Measurements from ENCODE around the gene CHMP4A.

Gene CHMP4A

DNA sequence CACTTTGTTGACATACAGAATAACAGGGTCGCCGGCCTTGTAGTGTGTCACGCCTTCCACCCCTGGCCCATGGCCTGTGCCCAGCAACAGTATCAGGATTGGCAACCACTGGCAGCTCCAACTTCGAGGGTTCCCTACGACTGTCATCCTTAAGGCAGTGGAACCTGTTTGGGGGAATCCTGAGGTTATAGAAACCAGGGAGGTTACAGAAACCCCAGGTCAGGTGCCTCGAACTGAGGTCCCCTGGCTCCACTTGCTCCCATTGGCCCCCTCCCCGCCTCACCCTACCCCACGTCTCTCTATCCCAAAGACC is 18.5 kb downstream of the CHMP4A start:
- no peak for DNase-seq

GRCh38 chr14:24194186-24194872 is 19.0 kb downstream of the CHMP4A start:
- DNase-seq: no peak

DNA sequence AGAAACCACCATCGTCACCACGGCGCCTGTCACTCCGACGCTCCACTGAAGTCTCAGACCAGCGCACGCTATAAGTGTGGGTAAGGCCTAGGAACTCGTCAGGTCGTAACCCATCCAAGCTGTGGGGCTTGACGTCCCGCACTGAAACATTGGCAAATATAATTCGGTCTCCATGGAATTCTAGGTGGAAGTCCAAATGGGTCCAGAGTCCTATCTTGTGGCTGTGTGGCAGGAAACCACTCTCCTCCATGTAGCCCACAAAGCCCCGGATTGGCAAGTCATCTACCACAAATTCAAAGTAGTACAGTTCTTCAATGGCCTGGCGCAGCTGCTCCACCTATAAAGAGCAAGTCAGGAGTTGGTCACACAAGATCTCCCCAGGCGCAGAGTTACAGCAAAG is 20.4 kb downstream of the CHMP4A start:
- DNase-seq: no peak

GRCh38 chr14:24190416-24190815 is 22.9 kb downstream of the CHMP4A start:
- no peak for DNase-seq

GRCh38 chr14:24189460-24189859 is 23.8 kb downstream of the CHMP4A start:
- DNase-seq: no peak

DNA sequence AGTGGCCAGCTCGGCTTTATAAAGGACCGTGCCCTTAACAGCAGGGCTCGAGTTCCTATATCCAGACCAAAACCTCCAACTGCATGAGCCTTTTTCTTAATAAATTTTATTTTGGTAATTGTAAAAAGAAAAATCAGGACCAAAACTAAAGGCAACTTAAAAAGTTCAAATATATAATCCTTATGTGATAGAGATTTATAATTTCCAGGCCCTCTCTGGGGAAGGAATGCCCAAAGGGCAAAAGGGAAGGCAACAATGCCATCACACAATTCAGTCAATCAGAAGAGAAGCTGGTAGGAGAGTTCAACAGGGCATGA is 24.3 kb downstream of the CHMP4A start:
- no peak for DNase-seq

GRCh38 chr14:24188251-24189058 is 24.8 kb downstream of the CHMP4A start, which contains the start of gene IPO4:
TSS of gene IPO4 (minus strand) at chr14:24188816. CDS start at chr14:24188787, 29 bp downstream.
- peak; percentile 98 for DNase-seq

GRCh38 chr14:24187539-24187915 is 25.8 kb downstream of the CHMP4A start:
- no peak for DNase-seq

DNA sequence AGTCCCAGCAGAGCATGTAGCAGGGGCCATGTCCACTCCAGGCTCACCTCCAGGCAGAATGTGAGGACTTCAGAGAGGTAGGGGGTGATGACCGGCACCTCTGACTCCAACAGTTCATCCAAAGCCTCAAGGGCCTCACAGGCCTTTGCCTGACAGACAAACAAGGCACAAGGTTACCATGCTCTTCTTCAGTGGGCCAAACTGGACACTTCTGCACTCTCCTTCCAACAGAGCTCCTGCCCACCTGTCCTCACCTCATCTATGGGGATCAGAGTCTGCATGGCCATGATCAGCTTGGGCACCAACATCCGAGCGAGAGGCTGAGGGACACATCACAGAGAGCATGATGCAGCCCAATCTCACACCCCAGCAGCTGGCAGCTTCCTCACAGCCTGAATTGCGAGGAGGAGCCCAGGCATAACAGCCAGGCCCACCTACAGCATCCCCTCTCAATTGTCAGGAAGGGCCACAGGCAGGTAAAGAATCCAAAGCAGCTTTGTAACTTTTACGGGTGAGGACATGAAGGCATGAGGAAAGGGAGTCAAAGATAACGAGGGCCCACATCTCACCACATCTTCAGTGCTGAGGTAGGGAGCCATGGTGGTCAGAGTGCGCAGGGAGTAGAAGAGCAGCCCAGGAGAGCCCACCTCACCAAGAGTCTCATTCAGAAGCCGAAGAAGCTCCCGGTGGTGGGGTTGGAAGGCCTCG is 26.3 kb downstream of the CHMP4A start:
- no peak for DNase-seq

GRCh38 chr14:24185741-24186140 is 27.5 kb downstream of the CHMP4A start:
- DNase-seq: no peak

DNA sequence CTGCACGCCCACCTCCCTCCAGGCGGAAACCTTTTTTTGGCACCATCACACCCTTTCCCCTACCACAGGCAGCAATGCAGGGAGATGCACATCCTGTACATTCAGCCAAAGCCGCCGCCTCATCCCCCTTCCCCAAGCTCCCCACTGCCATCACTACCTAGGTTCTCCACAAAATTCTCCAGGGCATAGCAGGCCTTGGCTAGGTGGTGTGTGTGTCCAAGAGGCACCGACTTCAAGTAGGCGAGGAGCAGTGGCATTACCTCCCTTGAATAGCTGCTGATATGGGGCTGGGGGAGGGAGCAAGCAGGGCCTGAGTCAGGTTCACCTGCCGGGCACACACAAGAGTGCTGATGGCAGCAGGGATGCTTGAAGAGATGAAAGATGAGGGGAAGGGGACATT is 28.3 kb downstream of the CHMP4A start:
- no peak for DNase-seq

DNA sequence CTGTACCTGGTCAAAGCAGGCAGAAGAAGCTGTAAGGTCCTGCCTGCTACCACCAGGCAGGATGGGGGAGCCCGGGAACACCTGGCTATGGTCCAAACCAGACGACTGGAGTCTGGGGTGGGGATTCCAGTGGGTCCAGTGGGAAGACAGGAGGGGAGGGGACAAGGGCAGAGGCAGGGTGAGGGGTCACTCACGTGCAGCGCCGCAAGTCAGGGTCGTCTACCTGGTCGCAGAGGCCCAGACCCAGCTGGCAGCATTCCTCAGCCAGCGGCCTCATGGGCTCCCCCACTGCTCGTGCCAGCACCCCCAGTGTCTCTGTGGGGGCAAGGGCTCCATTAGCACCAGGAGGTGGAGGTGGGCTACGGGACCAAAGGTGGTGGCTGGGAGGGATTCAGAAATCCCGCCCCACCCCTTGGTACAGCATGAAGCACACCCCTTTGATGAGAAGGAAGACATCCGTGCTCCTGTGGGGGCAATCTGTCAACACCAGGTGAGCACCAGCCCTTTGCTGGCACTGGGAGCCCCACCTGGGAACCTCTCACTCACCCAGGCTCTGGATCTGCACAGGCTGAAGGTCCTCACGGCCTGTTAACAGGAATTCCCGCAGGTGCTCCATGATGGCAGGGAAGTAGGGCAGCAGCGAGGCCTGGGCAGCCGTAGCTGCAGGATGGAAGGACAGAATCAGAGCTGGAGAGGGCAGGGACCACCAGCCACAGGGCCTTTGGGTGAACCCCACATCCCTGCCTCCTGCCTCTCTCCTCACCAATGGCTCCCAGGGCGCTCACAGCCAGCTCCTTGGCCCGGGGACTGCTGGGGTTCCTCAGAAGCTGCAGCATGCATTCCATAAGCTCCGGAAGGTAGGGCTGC is 29.0 kb downstream of the CHMP4A start:
- no peak for DNase-seq

- DNase-seq: no peak
Observed at GRCh38 chr14:24183014-24183481, 30.2 kb downstream of the CHMP4A start.

GRCh38 chr14:24182110-24182882 is 31.0 kb downstream of the CHMP4A start:
- DNase-seq: no peak

DNA sequence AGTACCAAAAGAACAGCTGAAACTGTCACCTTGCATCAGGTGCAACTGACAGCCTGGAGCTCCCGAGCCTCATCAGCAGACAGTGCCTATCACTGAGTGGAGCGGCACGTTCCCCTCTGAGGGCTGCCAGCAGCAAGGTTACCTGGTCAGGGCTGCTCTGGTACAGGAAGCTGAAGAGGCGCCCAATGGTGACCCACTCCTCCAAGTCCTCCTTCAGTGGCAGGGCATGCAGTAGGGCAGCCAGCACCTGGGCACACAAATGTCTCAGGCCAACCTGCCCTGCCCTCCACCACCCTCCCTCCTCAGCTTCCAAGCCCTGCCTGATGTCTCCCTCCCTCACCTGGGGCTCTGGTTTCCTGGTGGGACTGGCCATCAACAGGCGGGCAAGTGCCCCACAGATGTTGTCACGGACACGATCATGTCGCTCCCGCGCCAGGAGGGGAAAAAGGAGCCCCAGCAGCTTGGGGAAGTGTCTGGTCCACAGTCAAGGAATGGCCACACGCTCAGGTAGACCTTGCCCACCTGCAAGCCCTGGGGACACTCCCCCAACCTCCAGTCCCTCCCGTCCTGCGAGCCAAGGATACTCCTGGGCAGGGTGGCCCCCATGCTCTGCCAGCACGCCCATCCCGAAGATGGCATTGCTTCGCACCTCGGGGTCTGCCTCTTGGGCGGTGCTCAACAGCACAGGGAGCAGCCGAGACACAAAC is 31.8 kb downstream of the CHMP4A start:
- no peak for DNase-seq

DNA sequence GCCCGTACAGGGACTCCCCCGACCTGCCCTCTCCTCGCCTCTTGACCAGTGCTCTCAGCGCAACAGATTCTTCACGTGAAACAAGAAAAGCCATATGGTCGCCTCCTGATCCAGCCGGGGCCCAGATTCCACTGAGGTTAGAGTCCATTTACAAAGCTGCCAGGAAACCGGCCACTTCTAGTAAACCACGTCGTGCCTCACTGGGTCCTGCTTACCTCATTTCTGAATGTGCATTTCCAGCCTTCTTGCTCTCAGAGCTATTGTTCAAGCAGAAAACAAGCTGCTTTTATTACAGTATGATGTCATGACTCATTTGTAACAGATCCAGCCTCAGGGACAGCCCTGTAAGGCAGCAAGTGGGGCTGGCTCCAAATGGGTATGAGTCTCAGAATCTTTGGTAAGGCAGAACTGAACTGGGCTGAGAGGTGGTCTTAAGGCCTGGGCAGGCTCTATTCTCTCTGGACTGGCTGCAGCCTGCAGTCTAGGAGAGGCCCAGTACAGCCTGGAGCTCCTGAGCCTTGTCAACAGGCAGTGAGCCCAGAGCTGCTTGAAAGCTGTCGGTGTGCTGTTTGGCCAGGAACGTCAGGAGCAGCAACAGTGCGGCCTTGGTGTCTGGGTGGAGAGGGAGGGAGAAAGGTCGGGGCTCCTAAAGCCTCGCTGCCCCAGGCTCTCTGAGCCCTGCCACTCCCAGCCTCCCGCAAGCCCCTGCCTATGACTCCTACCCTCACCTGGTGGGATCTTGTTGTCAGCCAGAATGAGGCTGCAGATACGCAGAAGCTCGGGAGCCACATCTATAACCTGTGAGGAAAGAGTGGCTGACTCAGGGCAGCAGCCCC is 33.1 kb downstream of the CHMP4A start:
- DNase-seq: peak; percentile 55

DNA sequence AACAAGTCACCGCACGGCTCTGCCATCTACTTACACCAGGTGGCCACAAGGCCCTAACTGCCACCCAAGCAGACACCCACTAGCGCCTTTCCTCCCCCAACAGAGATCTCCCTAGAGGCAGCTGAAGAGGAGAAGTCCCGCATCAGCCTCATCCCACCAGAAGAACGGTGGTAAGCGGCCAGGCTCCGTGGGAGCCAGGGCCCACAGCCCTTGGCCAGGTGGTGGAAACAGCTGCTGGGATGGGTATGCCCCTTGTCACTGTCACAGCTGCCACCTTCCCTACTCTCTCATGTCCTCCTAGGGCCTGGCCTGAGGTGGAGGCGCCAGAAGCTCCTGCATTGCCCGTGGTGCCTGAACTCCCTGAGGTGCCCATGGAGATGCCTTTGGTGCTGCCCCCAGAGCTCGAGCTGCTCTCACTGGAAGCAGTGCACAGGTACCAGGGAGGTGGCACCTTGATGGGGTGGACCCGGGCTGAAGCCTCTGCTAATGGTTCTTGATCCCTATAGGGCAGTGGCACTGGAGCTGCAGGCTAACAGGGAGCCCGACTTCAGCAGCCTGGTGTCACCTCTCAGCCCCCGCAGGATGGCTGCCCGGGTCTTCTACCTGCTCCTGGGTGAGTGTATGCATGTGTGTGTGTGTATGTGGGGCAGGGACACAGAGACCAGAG is 33.9 kb downstream of the CHMP4A start:
- DNase-seq: no peak

DNA sequence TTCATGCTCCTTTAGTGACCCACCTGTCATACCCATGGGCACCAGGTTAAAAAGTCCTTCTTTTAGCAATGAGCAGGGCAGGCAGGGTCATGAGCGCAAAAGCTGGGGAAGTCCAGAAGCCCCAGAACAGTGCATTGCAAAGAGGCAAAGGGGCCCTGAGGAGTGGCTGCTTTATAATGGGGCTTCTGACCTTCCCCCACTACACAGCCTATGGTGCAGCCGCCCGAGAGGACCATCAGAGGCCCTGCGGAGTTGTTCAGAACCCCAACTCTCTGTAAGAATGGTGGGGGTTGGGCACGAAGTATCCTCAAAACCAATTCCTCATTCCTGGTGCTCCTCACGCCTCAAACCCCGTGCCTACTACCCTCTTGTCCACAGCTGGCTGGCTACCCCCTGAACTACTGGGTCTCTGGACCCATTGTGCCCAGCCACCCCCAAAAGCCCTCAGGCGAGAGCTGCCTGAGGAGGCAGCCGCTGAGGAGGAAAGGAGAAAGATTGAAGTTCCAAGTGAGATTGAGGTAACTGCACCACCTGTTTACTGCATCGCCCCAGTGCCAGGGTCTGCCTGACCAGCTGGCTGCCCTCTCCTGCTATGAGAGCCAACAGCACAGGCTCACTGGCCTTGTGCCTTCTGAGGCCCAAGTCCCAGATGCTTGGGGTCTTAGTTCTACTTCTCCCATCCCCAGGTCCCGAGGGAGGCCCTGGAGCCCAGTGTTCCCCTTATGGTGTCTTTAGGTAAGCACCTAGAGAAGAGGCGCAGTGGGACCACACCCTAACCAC is 34.7 kb downstream of the CHMP4A start:
- no peak for DNase-seq

DNA sequence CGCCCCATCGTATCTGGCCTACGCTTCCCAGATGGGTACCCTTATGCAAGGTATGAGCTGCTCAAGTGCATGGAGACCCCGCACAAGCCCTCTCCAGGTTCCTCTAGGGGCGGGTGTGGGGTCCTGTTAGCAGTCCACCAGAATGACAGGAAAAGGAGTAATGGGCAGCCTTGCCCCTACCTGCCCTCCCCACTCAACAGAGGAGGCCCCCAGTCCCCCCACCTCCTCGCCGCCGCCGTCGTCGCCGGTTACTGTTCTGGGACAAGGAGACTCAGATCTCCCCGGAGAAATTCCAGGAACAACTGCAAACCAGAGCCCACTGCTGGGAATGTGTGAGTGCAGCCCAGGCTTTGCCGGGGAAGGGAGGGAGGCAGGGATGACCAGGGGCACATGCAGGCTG is 35.4 kb downstream of the CHMP4A start:
- DNase-seq: no peak
